Coronary artery (tissue), 2 donors: ENCODE results near the gene HIC1.
A peak's percentile ranks its signal among the peaks of the same experiment; 100 is the strongest.

Experiments used
- DNase-seq: peaks from one replicate; pipeline ENCODE4 v3.0.0-alpha.2; 2017; ENCODE audit warnings: low spot score
- H3K27ac ChIP-seq, 2 donors: fragments of 200-600 bp; sonication (generic); one replicate each; pipeline ENCODE4 v1.5.1; 2016 to 2019
- H3K4me3 ChIP-seq: fragments of 200-600 bp; sonication (generic); 2 replicates; pipeline ENCODE4 v1.5.1; 2016; ENCODE audit warnings: mild to moderate bottlenecking, moderate library complexity
- TF ChIP-seq, protein P1 (sequence below): fragments of 200-600 bp; sonication (generic); IDR thresholded peaks from one replicate; pipeline ENCODE4 v1.5.1; 2019; ENCODE audit warnings: antibody characterized with exemption

HIC1 gene

DNA sequence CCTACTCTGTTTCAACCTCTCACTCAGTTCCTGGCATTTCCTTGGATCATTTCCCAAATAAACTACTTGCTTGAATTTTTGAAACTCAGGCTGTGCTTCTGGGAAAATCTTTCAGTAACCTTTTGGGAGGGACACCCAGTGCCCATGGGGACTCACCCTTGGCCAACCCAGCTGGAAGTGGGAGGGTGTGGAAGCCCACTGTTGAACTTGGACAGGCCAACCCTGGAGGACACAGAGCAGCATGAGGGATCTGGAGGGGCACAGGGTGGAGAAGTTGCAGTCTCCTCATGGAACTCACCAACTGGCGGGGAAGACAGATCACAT is 40.9 kb upstream of the HIC1 start:
- H3K4me3 ChIP-seq, result no peak overlapping the region
- peak overlapping the region in 1 of 2 donors; percentile 69 for H3K27ac ChIP-seq

DNA sequence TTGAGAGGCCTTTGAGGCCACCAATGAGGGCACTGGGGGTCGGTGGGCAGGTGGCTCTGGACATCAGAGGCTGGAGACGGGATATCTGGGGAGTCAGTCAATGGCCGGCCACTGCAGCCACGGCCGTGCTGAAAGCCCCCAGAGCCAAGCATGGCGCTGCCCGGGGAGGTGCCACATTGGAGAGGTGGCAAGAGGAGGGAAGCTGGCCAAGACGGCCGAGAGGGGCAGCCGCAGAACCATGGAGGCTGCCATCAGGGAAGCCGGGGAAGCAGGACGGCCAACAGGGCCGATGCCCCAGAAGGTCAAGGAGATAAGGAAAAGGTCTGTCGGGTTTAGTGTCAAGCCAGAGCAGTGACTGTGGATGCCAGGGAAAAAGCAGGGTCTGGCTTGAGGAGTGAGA is 39.6 kb upstream of the HIC1 start:
- Histone ChIP-seq H3K4me3 (no peak overlapping the region), H3K27ac (no peak overlapping the region)
- TF ChIP-seq, protein P1, sequence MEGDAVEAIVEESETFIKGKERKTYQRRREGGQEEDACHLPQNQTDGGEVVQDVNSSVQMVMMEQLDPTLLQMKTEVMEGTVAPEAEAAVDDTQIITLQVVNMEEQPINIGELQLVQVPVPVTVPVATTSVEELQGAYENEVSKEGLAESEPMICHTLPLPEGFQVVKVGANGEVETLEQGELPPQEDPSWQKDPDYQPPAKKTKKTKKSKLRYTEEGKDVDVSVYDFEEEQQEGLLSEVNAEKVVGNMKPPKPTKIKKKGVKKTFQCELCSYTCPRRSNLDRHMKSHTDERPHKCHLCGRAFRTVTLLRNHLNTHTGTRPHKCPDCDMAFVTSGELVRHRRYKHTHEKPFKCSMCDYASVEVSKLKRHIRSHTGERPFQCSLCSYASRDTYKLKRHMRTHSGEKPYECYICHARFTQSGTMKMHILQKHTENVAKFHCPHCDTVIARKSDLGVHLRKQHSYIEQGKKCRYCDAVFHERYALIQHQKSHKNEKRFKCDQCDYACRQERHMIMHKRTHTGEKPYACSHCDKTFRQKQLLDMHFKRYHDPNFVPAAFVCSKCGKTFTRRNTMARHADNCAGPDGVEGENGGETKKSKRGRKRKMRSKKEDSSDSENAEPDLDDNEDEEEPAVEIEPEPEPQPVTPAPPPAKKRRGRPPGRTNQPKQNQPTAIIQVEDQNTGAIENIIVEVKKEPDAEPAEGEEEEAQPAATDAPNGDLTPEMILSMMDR, result no peak

More for the DNA sequence above, 40.9 kb upstream of the HIC1 start:
- DNase-seq, result no peak
- TF ChIP-seq, protein P1, result no peak

DNA sequence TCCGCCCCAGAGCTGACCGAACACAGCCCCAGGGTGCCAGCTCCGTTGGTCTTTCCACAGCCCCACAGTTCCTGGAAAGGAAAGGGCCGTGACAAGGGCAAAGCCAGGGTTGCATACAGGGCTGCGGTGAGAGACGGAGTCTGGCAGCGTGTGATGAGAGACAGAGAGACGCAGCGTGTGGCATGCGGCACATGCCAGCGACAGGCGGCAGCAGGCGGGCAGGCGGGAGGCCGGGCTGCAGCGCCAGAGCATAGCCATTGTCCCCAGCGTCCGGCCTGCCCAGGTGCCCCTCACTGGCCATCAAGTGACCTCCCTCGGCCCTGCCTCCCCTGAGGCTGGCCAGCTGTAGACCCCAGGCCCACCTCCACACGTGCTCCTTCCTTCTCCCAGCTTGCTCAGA is 38.4 kb upstream of the HIC1 start:
- no peak overlapping the region for H3K27ac ChIP-seq
- H3K4me3 ChIP-seq, result no peak overlapping the region
- no peak for DNase-seq
- TF ChIP-seq, protein P1, result no peak

More for the DNA sequence above, 39.6 kb upstream of the HIC1 start:
- DNase-seq, result no peak

DNA sequence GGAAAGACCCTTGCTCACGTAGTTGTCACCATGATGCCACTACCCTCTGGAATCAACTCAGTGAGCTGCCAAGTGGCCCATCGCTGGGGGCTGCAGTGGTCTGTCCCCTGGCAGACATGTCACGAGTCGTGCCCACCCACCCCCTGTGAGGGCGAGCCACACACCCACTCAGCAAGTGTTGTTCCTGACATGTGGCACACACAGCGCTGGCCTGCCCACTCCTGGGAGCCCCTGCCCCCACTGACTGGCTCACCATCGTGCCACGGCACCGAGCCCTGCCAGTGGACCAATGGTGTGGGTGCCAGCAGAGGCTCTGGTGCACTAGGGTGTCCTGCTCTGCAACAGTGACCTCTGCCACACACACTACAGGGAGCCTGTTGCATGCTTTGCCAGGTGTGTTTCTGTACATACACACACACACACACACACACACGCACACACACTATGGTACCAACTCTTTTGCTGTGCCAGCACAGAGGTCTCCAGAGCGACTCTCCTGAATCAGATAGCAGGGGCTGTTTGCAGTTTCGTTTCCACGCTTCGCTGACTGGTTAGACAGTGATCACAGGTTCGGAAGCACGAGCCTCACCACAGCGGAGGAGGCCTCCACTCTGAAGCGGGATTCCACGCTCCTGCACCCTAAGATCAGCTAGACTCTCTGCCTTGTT is 37.5 kb upstream of the HIC1 start:
- no peak overlapping the region for H3K27ac ChIP-seq
- no peak overlapping the region for H3K4me3 ChIP-seq
- TF ChIP-seq, protein P1, result no peak
- DNase-seq, result no peak

DNA sequence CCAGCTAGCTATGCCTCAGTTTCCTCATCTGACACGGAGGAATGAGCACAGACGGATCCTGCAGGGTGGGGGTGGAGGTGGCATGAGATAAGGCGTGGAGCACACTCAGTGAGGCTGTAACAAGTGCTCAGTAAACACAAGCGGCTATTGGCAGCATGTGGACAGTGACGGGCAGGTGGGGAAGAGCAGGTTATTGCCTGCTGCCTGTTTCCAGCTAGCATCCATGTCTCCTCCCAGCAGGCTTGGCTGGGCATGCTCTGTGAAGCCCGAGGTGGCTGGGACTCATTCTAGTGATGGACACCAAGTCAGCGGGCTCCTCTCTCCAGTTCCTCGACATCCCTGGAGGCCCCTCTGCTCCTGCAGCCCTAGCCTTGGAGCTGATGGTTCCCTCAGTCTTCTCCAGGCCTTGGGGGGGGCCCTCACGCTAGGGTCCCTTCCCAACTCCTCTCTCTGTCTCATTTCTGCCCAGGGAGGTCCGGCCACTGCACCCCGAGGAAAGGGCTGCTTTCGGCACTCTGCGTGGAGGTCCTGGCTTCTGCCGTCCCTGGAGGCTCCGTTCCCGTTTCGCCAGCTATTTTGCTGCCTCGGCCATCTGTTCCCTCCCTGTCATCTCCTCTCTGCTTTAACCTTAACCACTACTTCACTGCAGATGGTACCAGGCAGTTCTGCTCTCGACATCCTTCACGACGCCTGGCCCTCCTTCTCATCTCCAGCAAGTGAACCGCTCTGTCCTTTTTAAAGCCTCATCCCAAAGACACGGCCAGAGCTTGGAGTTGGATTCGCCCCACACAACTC is 36.0 kb upstream of the HIC1 start:
- Histone ChIP-seq H3K4me3 (no peak overlapping the region), H3K27ac (no peak overlapping the region)
- TF ChIP-seq, protein P1, result no peak
- no peak for DNase-seq

DNA sequence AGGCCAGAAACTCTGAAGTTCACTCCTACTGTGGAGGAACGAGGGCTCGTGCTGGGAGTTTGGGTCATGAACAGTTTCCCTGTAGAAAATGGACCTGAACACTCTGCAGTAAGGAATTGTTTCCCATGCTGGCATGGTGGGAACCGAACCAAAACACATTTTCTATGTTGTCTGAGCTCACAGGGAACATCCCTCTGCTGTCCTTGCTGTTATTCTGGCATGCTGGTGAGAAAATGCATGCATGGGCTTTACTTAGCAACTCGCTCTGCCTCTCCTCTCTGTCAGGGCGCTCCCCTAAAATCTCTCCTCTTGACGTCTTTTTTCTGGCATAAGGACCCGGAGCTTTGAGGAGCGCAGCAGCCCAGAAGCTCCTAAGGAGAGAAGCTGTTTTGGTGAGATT is 35.2 kb upstream of the HIC1 start:
- no peak overlapping the region for H3K4me3 ChIP-seq
- TF ChIP-seq, protein P1, result no peak
- H3K27ac ChIP-seq, result no peak overlapping the region
- DNase-seq, result no peak

DNA sequence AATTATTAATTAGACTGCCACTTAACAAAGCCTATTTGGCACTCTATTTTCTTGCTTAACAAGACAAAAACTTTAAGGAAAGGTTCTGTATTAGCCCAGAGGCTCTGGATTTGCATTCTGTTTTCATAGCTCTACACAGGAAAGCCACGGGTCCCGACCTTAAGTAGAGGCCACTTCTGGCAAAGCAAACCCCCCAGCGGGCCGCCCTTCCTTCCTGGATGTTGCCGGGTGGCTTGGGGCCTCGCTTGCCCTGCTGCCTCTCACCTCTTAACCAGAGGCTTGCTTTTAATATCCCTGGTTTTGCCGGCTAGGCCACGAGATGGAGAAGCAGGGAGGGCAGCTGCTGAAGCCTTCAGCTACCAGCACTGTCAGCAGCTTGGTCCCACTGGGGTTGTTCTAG is 34.2 kb upstream of the HIC1 start:
- TF ChIP-seq, protein P1, result no peak
- Histone ChIP-seq H3K4me3 (no peak overlapping the region), H3K27ac (no peak overlapping the region)
- DNase-seq, result no peak
